Heart right ventricle (tissue), 16 donors: Measurements from ENCODE around the gene PNMA6F. TPM values are rescaled to one million over a fixed set of nuclear protein-coding genes. Genes with fewer than 3 reads are reported as not detected.

Experiments used
- ATAC-seq, 8 donors: fragments of 200-7000 bp; cut with Tn5 transposase; one replicate each; pipeline ENCODE4 v1.9.1; 2020; ENCODE audit warnings: mild to moderate bottlenecking in 8 of 8, moderate library complexity in 8 of 8, moderate number of reproducible peaks in 1 of 8
- DNase-seq, 2 donors: peaks; one replicate each; pipeline ENCODE4 v3.0.0-alpha.2; 2020
- H3K27ac ChIP-seq, 10 donors: fragments of 200-600 bp; sonication (generic) in 2 of 10; one replicate each; pipeline versions ENCODE4 v1.5.0 to v1.8.0; 2020 to 2022; ENCODE audit warnings: mild to moderate bottlenecking in 3 of 10
- H3K27me3 ChIP-seq, 7 donors: fragments of 200-600 bp; one replicate each; pipeline ENCODE4 v1.8.0; 2021 to 2022; ENCODE audit warnings: mild to moderate bottlenecking in 2 of 7
- H3K36me3 ChIP-seq, 9 donors: fragments of 200-600 bp; sonication (generic) in 1 of 9; one replicate each; pipeline versions ENCODE4 v1.5.0 to v1.8.0; 2020 to 2022; ENCODE audit warnings: mild to moderate bottlenecking in 2 of 9
- H3K4me1 ChIP-seq, 9 donors: fragments of 200-600 bp; sonication (generic) in 1 of 9; one replicate each; pipeline versions ENCODE4 v1.5.0 to v1.8.0; 2020 to 2022; ENCODE audit warnings: mild to moderate bottlenecking in 4 of 9
- H3K4me3 ChIP-seq, 10 donors: fragments of 200-600 bp; sonication (generic) in 2 of 10; one replicate each; pipeline versions ENCODE4 v1.5.0 to v1.8.0; 2020 to 2022; ENCODE audit warnings: mild to moderate bottlenecking in 7 of 10, moderate library complexity in 2 of 10
- H3K9me3 ChIP-seq, 11 donors: fragments of 200-600 bp in 10 of 11; sonication (generic) in 2 of 11; one replicate each; pipeline versions ENCODE4 v1.5.0 to v1.8.0; 2013 to 2022; ENCODE audit warnings: mild to moderate bottlenecking in 2 of 11, control low read depth in 1 of 11, moderate library complexity in 1 of 11
- WGBS, 2 donors: extraction: QIAGEN DNeasy Blood & Tissue Kit; methylation state at CpG; one replicate each; pipeline ENCODE4 v1.1.7; 2013; ENCODE audit warnings: inconsistent platforms in 1 of 2; 5-methylcytosine and 5-hydroxymethylcytosine counted together
- intact Hi-C, 10 donors: fragments of 100-400 bp; cut with DNase I; formaldehyde crosslinking; loops; one replicate each; pipeline versions ENCODE4 v1.11.1 to v1.14.2; 2022
- polyA plus RNA-seq, 2 donors: library from polyadenylated mRNA; stranded (reverse); fragments of 200-250 nt; gene quantifications; one replicate each; pipeline ENCODE4 v1.2.3, GENCODE V29; 2013
- total RNA-seq, 10 donors: library from RNA; stranded (reverse); fragmentation: NEBNext Ultra II Directional in 3 of 10; extraction: Animal tissue kit (Norgen Biotek cat#: 25700) in 3 of 10; gene quantifications; one replicate each; pipeline versions ENCODE4 v1.2.1 to v1.2.4, GENCODE V29; 2021 to 2023
- TF ChIP-seq, protein P1 (sequence below), 9 donors: fragments of 200-600 bp; sonication (generic) in 2 of 9; IDR thresholded peaks; one replicate each; pipeline versions ENCODE4 v1.5.0 to v1.8.0; 2021 to 2022; ENCODE audit warnings: antibody characterized with exemption in 9 of 9, mild to moderate bottlenecking in 5 of 9, moderate library complexity in 1 of 9
- donor health status: Arrhythmogenic right ventricular cardiomyopathy.
- donor health status: ischemic (EF 13 %, LVEDD 7.1; RV severe dilation, severe dysfunction).
- donor health status: healthy with polysubstance abuse.
- donor health status: DM: no; HTN: yes; CAD: no.
- donor health status: DM: no; HTN: no; CAD: no.
- donor health status: ischemic (EF 25% LVEDD 6.9; RV normal size, moderate dysfunction).
- donor health status: ischemic (EF 25% LVEDD 5.7; RV mildly dilated, moderate dysfunction).
- donor health status: healthy.
- donor health status: DM: yes; HTN: yes; CAD: no.
- donor health status: Ischemic cardiomyopathy.
- donor health status: ischemic (EF 35%, LVEDD 5.7; RV mildly dilated, moderate dysfunction).
- donor health status: nonischemic (EF 11% LVEDD 7.7; RV severe dilation, severe dysfunction).
- donor health status: DM: yes; HTN: yes; CAD: no.
- donor health status: PGD.
- donor health status: ischemic (EF 29% LVEDD 5.4; RV normal size, mild dysfunction).
- donor health status: nonischemic (EF 23%, LVEDD 6.1; RV moderate dilation, normal function).

The PNMA6F gene
- total and polyA plus RNA-seq, 12 donors: not detected

DNA sequence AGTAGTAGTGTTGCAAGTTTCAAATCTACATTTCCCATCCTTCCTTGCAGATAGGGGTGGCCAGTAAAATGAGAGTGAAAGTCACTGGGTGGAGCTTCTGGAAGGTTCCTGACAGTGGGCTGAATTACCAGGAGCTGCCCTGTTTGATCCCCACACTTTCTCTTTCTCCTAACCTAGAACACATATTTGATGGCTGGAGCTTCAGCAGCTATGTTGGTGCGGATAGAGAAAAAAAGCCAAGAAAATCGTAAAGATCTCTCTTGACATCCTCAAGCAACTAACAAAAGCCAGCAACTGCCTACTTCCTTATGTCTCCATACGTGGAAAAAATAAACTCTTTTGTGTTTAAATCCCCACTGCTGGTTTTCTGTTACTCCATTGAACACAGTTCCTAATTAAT is 44.6 kb upstream of the PNMA6F start:
- no peak overlapping the region for H3K4me3 ChIP-seq
- 80 to 89% methylated on average over 3 of the region's 3 CpGs for WGBS, 2 donors

DNA sequence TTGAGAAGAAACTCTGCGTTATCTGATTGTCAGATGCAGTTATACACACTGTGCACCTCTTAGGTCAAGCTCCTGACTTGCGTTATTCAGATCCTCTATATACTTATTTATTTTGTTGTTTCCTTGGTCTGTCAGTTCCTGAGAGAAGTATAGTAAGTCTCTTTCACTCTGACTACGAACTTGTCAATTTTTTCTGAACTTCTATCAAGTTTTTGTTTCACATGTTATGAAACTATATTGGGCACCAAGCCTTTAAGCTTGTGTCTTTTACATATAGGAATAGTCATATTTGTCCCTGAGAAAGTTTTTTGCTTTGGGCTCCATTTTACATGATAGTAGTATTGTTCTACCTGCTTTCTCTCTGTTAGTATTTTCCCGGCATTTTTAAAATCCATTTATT is 44.1 kb upstream of the PNMA6F start:
- DNase-seq: no peak
- Histone ChIP-seq H3K4me1 (no peaks in the 10 kb centered on the region), H3K4me3 (no peak overlapping the region), H3K9me3 (no peaks in the 10 kb centered on the region), H3K27me3 (peaks cover 0 to 35% (median 0%) of the 10 kb centered on the region in 7 donors), H3K27ac (no peak overlapping the region), H3K36me3 (no peaks in the 10 kb centered on the region)
- TF ChIP-seq, protein P1, sequence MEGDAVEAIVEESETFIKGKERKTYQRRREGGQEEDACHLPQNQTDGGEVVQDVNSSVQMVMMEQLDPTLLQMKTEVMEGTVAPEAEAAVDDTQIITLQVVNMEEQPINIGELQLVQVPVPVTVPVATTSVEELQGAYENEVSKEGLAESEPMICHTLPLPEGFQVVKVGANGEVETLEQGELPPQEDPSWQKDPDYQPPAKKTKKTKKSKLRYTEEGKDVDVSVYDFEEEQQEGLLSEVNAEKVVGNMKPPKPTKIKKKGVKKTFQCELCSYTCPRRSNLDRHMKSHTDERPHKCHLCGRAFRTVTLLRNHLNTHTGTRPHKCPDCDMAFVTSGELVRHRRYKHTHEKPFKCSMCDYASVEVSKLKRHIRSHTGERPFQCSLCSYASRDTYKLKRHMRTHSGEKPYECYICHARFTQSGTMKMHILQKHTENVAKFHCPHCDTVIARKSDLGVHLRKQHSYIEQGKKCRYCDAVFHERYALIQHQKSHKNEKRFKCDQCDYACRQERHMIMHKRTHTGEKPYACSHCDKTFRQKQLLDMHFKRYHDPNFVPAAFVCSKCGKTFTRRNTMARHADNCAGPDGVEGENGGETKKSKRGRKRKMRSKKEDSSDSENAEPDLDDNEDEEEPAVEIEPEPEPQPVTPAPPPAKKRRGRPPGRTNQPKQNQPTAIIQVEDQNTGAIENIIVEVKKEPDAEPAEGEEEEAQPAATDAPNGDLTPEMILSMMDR (IDR thresholded peaks at IDR 0.05): no peak
- ATAC-seq: no peak
- intact Hi-C loops: no loop called here
- WGBS, 2 donors: 87 to 96% methylated on average over 4 of the region's 4 CpGs

More for the DNA sequence above, 44.6 kb upstream of the PNMA6F start:
- intact Hi-C loops: no loop called here
- Histone ChIP-seq H3K27me3 (peaks cover 0 to 39% (median 0%) of the 10 kb centered on the region in 7 donors), H3K9me3 (no peaks in the 10 kb centered on the region), H3K36me3 (no peaks in the 10 kb centered on the region), H3K4me1 (no peaks in the 10 kb centered on the region), H3K27ac (no peak overlapping the region)
- DNase-seq (no peak), ATAC-seq (no peak)
- TF ChIP-seq, protein P1 (IDR thresholded peaks at IDR 0.05): no peak

DNA sequence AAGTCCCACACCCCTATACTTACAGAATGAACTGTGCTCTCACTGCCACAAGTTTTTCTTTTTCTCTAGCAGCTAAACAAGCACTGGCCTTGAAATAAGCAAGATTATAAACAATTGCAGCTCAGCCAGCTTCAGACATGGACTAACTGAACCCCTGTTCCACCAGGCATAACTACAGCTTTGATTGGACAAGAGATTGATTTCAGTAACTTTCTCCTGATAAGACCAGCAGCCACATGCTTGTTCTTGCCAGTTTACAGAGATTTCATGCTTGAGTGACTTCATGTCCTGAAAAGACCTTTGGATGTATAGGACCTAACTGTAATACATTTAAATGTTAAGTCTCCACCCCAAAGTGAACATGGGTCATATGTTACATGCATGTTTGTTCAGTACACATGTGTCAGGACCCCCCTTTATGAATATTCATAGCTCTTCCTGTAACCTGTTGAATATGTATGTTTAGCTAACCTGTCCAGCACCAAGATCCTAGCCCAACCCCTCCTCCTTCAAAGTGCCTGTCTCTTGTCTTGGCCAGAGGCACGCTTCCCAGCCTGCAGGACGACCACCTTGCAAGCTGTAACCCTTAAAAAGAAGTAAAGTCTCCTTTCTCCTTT is 40.3 kb upstream of the PNMA6F start:
- no peak for ATAC-seq
- intact Hi-C loops: no loop called here
- no peaks in the 10 kb centered on the region for H3K4me1 ChIP-seq

DNA sequence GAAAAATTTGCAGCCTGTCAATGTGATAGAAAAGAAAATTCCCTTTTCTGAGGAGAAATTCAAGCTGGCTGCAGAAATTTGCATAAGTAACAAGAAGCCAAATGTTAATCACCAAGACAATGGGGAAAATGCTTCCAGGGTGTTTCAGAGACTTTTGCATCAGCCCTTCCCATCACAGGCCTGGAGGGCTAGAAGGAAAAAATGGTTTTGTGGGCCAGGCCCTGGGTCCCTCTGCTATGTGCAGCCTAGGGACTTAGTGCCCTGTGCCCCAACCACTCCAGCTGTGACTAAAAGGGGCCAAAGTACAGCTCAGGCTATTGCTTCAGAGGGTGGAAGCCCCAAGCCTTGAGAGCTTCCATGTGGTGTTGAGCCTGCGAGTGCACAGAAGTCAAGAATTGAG is 36.3 kb upstream of the PNMA6F start:
- ATAC-seq: no peak

More for the DNA sequence above, 40.3 kb upstream of the PNMA6F start:
- DNase-seq: no peak
- 68 to 69% methylated on average over 2 of the region's 2 CpGs for WGBS, 2 donors
- no peaks in the 10 kb centered on the region for H3K36me3 ChIP-seq
- H3K9me3 ChIP-seq: peaks cover 0 to 19% (median 0%) of the 10 kb centered on the region in 11 donors
- TF ChIP-seq, protein P1 (IDR thresholded peaks at IDR 0.05): no peak
- H3K27ac ChIP-seq: no peak overlapping the region
- H3K27me3 ChIP-seq: peaks cover 0 to 26% (median 0%) of the 10 kb centered on the region in 7 donors
- H3K4me3 ChIP-seq: no peak overlapping the region

More for the DNA sequence above, 36.3 kb upstream of the PNMA6F start:
- Histone ChIP-seq H3K36me3 (no peaks in the 10 kb centered on the region), H3K27ac (no peak overlapping the region), H3K4me1 (no peaks in the 10 kb centered on the region), H3K9me3 (peaks cover 0 to 30% (median 0%) of the 10 kb centered on the region in 11 donors), H3K4me3 (no peak overlapping the region), H3K27me3 (peaks cover 0 to 14% (median 0%) of the 10 kb centered on the region in 7 donors)
- WGBS, 2 donors: 92 to 100% methylated on average over 1 of the region's 1 CpG
- DNase-seq: no peak
- intact Hi-C loops: no loop called here
- TF ChIP-seq, protein P1 (IDR thresholded peaks at IDR 0.05): no peak
